Spleen (tissue), 11 donors: ENCODE measurements around the gene XPR1. TPM values are rescaled to one million over a fixed set of nuclear protein-coding genes. Genes with fewer than 3 reads are reported as not detected.

Experiments used
- DNase-seq: peaks from one replicate; pipeline ENCODE4 v3.0.0-alpha.2; 2020
- H3K27ac ChIP-seq, 8 donors: fragments of 200-600 bp; sonication (generic) in 7 of 8; 1 replicate in 4 of 8; 2 replicates in 4 of 8; pipeline versions ENCODE4 v1.5.0 to v1.8.0; 2016 to 2021; ENCODE audit warnings: inconsistent platforms in 4 of 8, mild to moderate bottlenecking in 4 of 8, moderate library complexity in 1 of 8
- H3K27me3 ChIP-seq, 7 donors: fragments of 200-600 bp; sonication (generic) in 6 of 7; replicated peaks in 1 of 7; 1 replicate in 4 of 7; 2 replicates in 3 of 7; pipeline versions ENCODE4 v1.5.0 to v1.8.0; 2016 to 2021; ENCODE audit warnings: inconsistent platforms in 3 of 7, mild to moderate bottlenecking in 1 of 7
- H3K36me3 ChIP-seq, 6 donors: fragments of 200-600 bp; sonication (generic) in 5 of 6; 1 replicate in 4 of 6; 2 replicates in 2 of 6; pipeline versions ENCODE4 v1.5.0 to v1.8.0; 2016 to 2021; ENCODE audit warnings: inconsistent platforms in 2 of 6
- H3K4me1 ChIP-seq, 6 donors: fragments of 200-600 bp; sonication (generic) in 5 of 6; 1 replicate in 3 of 6; 2 replicates in 3 of 6; pipeline versions ENCODE4 v1.5.0 to v1.8.0; 2016 to 2021; ENCODE audit warnings: inconsistent platforms in 3 of 6
- H3K4me3 ChIP-seq, 8 donors: fragments of 200-600 bp; sonication (generic) in 7 of 8; 1 replicate in 4 of 8; 2 replicates in 4 of 8; pipeline versions ENCODE4 v1.5.0 to v1.8.0; 2016 to 2021; ENCODE audit warnings: inconsistent platforms in 4 of 8, mild to moderate bottlenecking in 4 of 8, moderate library complexity in 2 of 8
- H3K9me3 ChIP-seq, 8 donors: fragments of 200-600 bp; sonication (generic) in 7 of 8; 1 replicate in 4 of 8; 2 replicates in 4 of 8; pipeline versions ENCODE4 v1.5.0 to v1.8.0; 2016 to 2021; ENCODE audit warnings: inconsistent platforms in 4 of 8
- CTCF ChIP-seq, 11 experiments: fragments of 200-600 bp in 7 of 11; fragments of 450-650 bp in 4 of 11; sonication (generic) in 4 of 11; IDR thresholded peaks in 8 of 11; conservative IDR thresholded peaks in 3 of 11; 1 replicate in 7 of 11; 2 replicates in 4 of 11; pipeline versions ENCODE4 v1.4.0 to v1.8.0; 2016 to 2021; ENCODE audit warnings: antibody characterized with exemption in 11 of 11, inconsistent platforms in 4 of 11, mild to moderate bottlenecking in 1 of 11
- POLR2A ChIP-seq, 3 donors: fragments of 450-650 bp; IDR thresholded peaks; one replicate each; pipeline ENCODE4 v1.5.1; 2017; ENCODE audit warnings: antibody characterized with exemption in 3 of 3, mild to moderate bottlenecking in 1 of 3
- POLR2AphosphoS5 ChIP-seq, 3 donors: sonication (generic); formaldehyde crosslinking; IDR thresholded peaks; one replicate each; pipeline ENCODE4 v1.5.1; 2017; ENCODE audit warnings: antibody characterized with exemption in 3 of 3
- WGBS, 5 donors: extraction: QIAGEN DNeasy Blood & Tissue Kit in 3 of 5; methylation state at CpG; one replicate each; pipeline versions ENCODE4 v1.1.5 to v1.1.7; 2013 to 2018; 5-methylcytosine and 5-hydroxymethylcytosine counted together
- intact Hi-C: fragments of 100-400 bp; cut with DNase I; formaldehyde crosslinking; loops from one replicate; pipeline ENCODE4 v1.15.0; 2023; ENCODE audit warnings: low total_unique reads
- polyA plus RNA-seq, 3 donors: library from polyadenylated mRNA; stranded (reverse); fragments of 200-250 nt; gene quantifications; one replicate each; pipeline ENCODE4 v1.2.1, GENCODE V29; 2013
- total RNA-seq, 7 donors: library from RNA; depleted of rRNA in 3 of 7; stranded (reverse); fragments of >200 nt in 3 of 7; fragmentation: NEBNext Ultra II Directional in 4 of 7; extraction: Animal tissue kit (Norgen Biotek cat#: 25700) in 4 of 7; gene quantifications; one replicate each; pipeline versions ENCODE4 v1.1.0 to v1.2.1, GENCODE V29; 2016 to 2021
- donor health status: healthy with polysubstance abuse.
- donor health status: DM: no; HTN: no; CAD: no; lungs with moderate emphysema.
- donor health status: DM: no; HTN: no; CAD: no.
- donor health status: Bipolar disorder and iron deficiency.
- donor health status: healthy.
- donor health status: DM: no; HTN: no; CAD: no.
- donor health status: DM: yes; HTN: yes; CAD: no.

Gene XPR1
- total and polyA plus RNA-seq, 10 donors = 2.3 to 26.8 (median 18.1) TPM

- WGBS, 5 donors = 6 to 25% (median 10%) methylated on average over 30 to 76 of the region's 76 CpGs
- intact Hi-C loops = no loop called here
- TF ChIP-seq CTCF (IDR thresholded peaks at IDR 0.05 in 8 of 11, conservative IDR thresholded peaks at IDR 0.05 in 3 of 11) = no peak
- TF ChIP-seq POLR2AphosphoS5 (IDR thresholded peaks at IDR 0.05) = peak; percentile 40 to 73 (median 67)
Measured at GRCh38 chr1:180912801-180913565, 281.2 kb downstream of the XPR1 start, which contains the start of gene KIAA1614. KIAA1614 (plus strand) TSS chr1:180912897; CDS start chr1:180913244, 347 bp downstream.

GRCh38 chr1:180915426-180915965, 283.7 kb downstream of the XPR1 start:
- H3K9me3 ChIP-seq = no peaks in the 10 kb centered on the region
- WGBS, 5 donors = 84 to 96% (median 90%) methylated on average over 11 of the region's 11 CpGs
- no peak for TF ChIP-seq POLR2A (IDR thresholded peaks at IDR 0.05)
- TF ChIP-seq CTCF (IDR thresholded peaks at IDR 0.05 in 8 of 11, conservative IDR thresholded peaks at IDR 0.05 in 3 of 11) = no peak
- no peak for TF ChIP-seq POLR2AphosphoS5 (IDR thresholded peaks at IDR 0.05)
- H3K36me3 ChIP-seq = no peaks in the 10 kb centered on the region
- peaks cover 0 to 40% (median 19%) of the 10 kb centered on the region in 7 donors for H3K27me3 ChIP-seq
- intact Hi-C loops = no loop called here
- no peak for DNase-seq
- H3K27ac ChIP-seq = no peak overlapping the region
- H3K4me1 ChIP-seq = peaks cover 0 to 36% (median 20%) of the 10 kb centered on the region in 6 donors
- H3K4me3 ChIP-seq = no peak overlapping the region

More at GRCh38 chr1:180912801-180913565, 281.2 kb downstream of the XPR1 start, which contains the start of gene KIAA1614:
- no peaks in the 10 kb centered on the region for H3K36me3 ChIP-seq
- no peaks in the 10 kb centered on the region for H3K9me3 ChIP-seq
- H3K4me3 ChIP-seq = peak within 1 kb of the TSS; percentile 33 to 71 (median 54)
- H3K27ac ChIP-seq = peak within 1 kb of the TSS in 7 of 8 donors; percentile 73 to 86 (median 82)
- peaks cover 0 to 36% (median 20%) of the 10 kb centered on the region in 6 donors for H3K4me1 ChIP-seq
- peaks cover 0 to 40% (median 19%) of the 10 kb centered on the region in 7 donors for H3K27me3 ChIP-seq
- DNase-seq = no peak

- TF ChIP-seq POLR2AphosphoS5 (IDR thresholded peaks at IDR 0.05) = no peak
- TF ChIP-seq POLR2A (IDR thresholded peaks at IDR 0.05) = no peak
- no peaks in the 10 kb centered on the region for H3K36me3 ChIP-seq
- 85 to 88% (median 86%) methylated on average over 12 to 17 of the region's 17 CpGs for WGBS, 5 donors
- H3K4me1 ChIP-seq = peaks cover 0 to 33% (median 20%) of the 10 kb centered on the region in 6 donors
- H3K27me3 ChIP-seq = peaks cover 0 to 38% (median 19%) of the 10 kb centered on the region in 7 donors
- H3K9me3 ChIP-seq = no peaks in the 10 kb centered on the region
- DNase-seq = no peak
- H3K4me3 ChIP-seq = no peak overlapping the region
- no peak overlapping the region for H3K27ac ChIP-seq
- intact Hi-C loops = no loop called here
Measured at GRCh38 chr1:180916012-180916770, 284.4 kb downstream of the XPR1 start.

- no peak for DNase-seq
- Histone ChIP-seq H3K4me1 (peaks cover 0 to 28% (median 17%) of the 10 kb centered on the region in 6 donors), H3K4me3 (no peak overlapping the region), H3K27ac (no peak overlapping the region), H3K27me3 (peaks cover 0 to 33% (median 17%) of the 10 kb centered on the region in 7 donors), H3K9me3 (no peaks in the 10 kb centered on the region), H3K36me3 (no peaks in the 10 kb centered on the region)
- no peak for TF ChIP-seq POLR2AphosphoS5 (IDR thresholded peaks at IDR 0.05)
- no peak for TF ChIP-seq CTCF (IDR thresholded peaks at IDR 0.05 in 8 of 11, conservative IDR thresholded peaks at IDR 0.05 in 3 of 11)
- no peak for TF ChIP-seq POLR2A (IDR thresholded peaks at IDR 0.05)
- 81 to 90% (median 84%) methylated on average over 5 to 10 of the region's 10 CpGs for WGBS, 5 donors
- intact Hi-C loops = no loop called here
Measured at GRCh38 chr1:180916771-180917170, 284.9 kb downstream of the XPR1 start.
